SK-N-MC (cell line): ENCODE data around the gene MRM1.

Experiments
- DNase-seq: peaks from one replicate; pipeline ENCODE4 v3.0.0-alpha.2; 2011; ENCODE audit warnings: low read depth, low spot score
- H3K27ac ChIP-seq: fragments of 200-600 bp; sonication (generic); 2 replicates; pipeline ENCODE4 v1.5.1; 2016; ENCODE audit warnings: mixed run types
- H3K36me3 ChIP-seq: fragments of 200-600 bp; sonication (generic); 2 replicates; pipeline ENCODE4 v1.6.1; 2017; ENCODE audit warnings: antibody characterized with exemption, low read length, mixed read lengths; ENCODE audit not compliant: insufficient read depth
- H3K4me3 ChIP-seq: fragments of 200-600 bp; sonication (generic); 2 replicates; pipeline ENCODE4 v1.5.1; 2016
- H3K9ac ChIP-seq: fragments of 200-600 bp; sonication (generic); 2 replicates; pipeline ENCODE4 v1.8.0; 2017; ENCODE audit warnings: mixed run types, mixed read lengths; ENCODE audit not compliant: insufficient read length
- H3K9me3 ChIP-seq: fragments of 200-600 bp; sonication (generic); 2 replicates; pipeline ENCODE4 v1.6.1; 2017; ENCODE audit warnings: low read depth, mild to moderate bottlenecking, antibody characterized with exemption, low read length, moderate library complexity, mixed read lengths
- EZH2 ChIP-seq: fragments of 200-600 bp; sonication (generic); IDR thresholded peaks from one replicate; pipeline ENCODE4 v1.6.1; 2017; ENCODE audit warnings: antibody characterized with exemption
- FOXP2 ChIP-seq: optimal IDR thresholded peaks from 2 replicates; pipeline ENCODE3; 2011; ENCODE audit warnings: mild to moderate bottlenecking, moderate library complexity; ENCODE audit not compliant: insufficient read depth; ENCODE audit errors: extremely low read length, control extremely low read depth
- POLR2AphosphoS5 ChIP-seq: IDR thresholded peaks from 2 replicates; pipeline ENCODE4 v1.6.1; 2012; ENCODE audit warnings: mild to moderate bottlenecking, low read depth, low read length, borderline replicate concordance

Gene MRM1

GRCh38 chr17:36650096-36650775 is 48.9 kb downstream of the MRM1 start:
- DNase-seq = no peak
- H3K36me3 ChIP-seq = no peaks in the 10 kb centered on the region
- no peaks in the 10 kb centered on the region for H3K9me3 ChIP-seq
- no peak for TF ChIP-seq EZH2
- TF ChIP-seq POLR2AphosphoS5 = no peak
- TF ChIP-seq FOXP2 = no peak
- no peak overlapping the region for H3K27ac ChIP-seq
- no peak overlapping the region for H3K4me3 ChIP-seq
- H3K9ac ChIP-seq = no peak overlapping the region

GRCh38 chr17:36653374-36653773 is 52.0 kb downstream of the MRM1 start:
- TF ChIP-seq EZH2 (no peak), POLR2AphosphoS5 (no peak), FOXP2 (no peak)
- no peak overlapping the region for H3K9ac ChIP-seq
- no peaks in the 10 kb centered on the region for H3K36me3 ChIP-seq

GRCh38 chr17:36653856-36654255 is 52.5 kb downstream of the MRM1 start:
- no peak overlapping the region for H3K9ac ChIP-seq
- no peaks in the 10 kb centered on the region for H3K36me3 ChIP-seq
- TF ChIP-seq POLR2AphosphoS5 (no peak), EZH2 (no peak), FOXP2 (no peak)
- H3K27ac ChIP-seq = no peak overlapping the region
- DNase-seq = no peak
- no peak overlapping the region for H3K4me3 ChIP-seq
- no peaks in the 10 kb centered on the region for H3K9me3 ChIP-seq

More at GRCh38 chr17:36653374-36653773, 52.0 kb downstream of the MRM1 start:
- no peak for DNase-seq
- Histone ChIP-seq H3K9me3 (no peaks in the 10 kb centered on the region), H3K4me3 (no peak overlapping the region), H3K27ac (no peak overlapping the region)

GRCh38 chr17:36655726-36656125 is 54.3 kb downstream of the MRM1 start:
- Histone ChIP-seq H3K36me3 (no peaks in the 10 kb centered on the region), H3K9me3 (no peaks in the 10 kb centered on the region), H3K4me3 (no peak overlapping the region), H3K9ac (no peak overlapping the region), H3K27ac (no peak overlapping the region)
- no peak for DNase-seq
- TF ChIP-seq EZH2 (no peak), POLR2AphosphoS5 (no peak), FOXP2 (no peak)

- Histone ChIP-seq H3K36me3 (no peaks in the 10 kb centered on the region), H3K9ac (no peak overlapping the region), H3K27ac (no peak overlapping the region), H3K9me3 (no peaks in the 10 kb centered on the region), H3K4me3 (no peak overlapping the region)
- DNase-seq = no peak
- TF ChIP-seq POLR2AphosphoS5 = no peak
- TF ChIP-seq EZH2 = no peak
- no peak for TF ChIP-seq FOXP2
These were observed 56.0 kb downstream of the MRM1 start for GRCh38 chr17:36657390-36657762.

GRCh38 chr17:36657763-36658490 is 56.5 kb downstream of the MRM1 start:
- TF ChIP-seq FOXP2 (no peak), POLR2AphosphoS5 (no peak)
- no peak overlapping the region for H3K27ac ChIP-seq
- no peak overlapping the region for H3K4me3 ChIP-seq
- H3K9me3 ChIP-seq = no peaks in the 10 kb centered on the region
- no peak for DNase-seq
- no peak overlapping the region for H3K9ac ChIP-seq
- H3K36me3 ChIP-seq = no peaks in the 10 kb centered on the region
